ENCODE data around the gene HOXB8.

Gene HOXB8

GRCh38 chr17:48611213-48611612 lies 3.9 kb downstream of the HOXB8 start:
- in situ Hi-C loops (cut with MboI; ENCODE audit: low sequenced_read_pairs) = no loop called here

GRCh38 chr17:48610282-48611211 lies 4.5 kb downstream of the HOXB8 start, which contains the start of gene HOXB7:
HOXB7 (minus strand) TSS chr17:48611017; CDS start chr17:48610918, 99 bp downstream.
- in situ Hi-C loops (cut with MboI; ENCODE audit: low sequenced_read_pairs) = no loop called here

- in situ Hi-C loops (cut with MboI; ENCODE audit: low sequenced_read_pairs) = no loop called here
These were observed 5.3 kb downstream of the HOXB8 start for GRCh38 chr17:48609759-48610281.

- in situ Hi-C loops (cut with MboI; ENCODE audit: low sequenced_read_pairs) = no loop called here
These were observed 6.1 kb downstream of the HOXB8 start for GRCh38 chr17:48609033-48609432.

- in situ Hi-C loops (cut with MboI; ENCODE audit: low sequenced_read_pairs) = no loop called here
These were observed 6.6 kb downstream of the HOXB8 start for GRCh38 chr17:48608494-48608834.

- in situ Hi-C loops (cut with MboI; ENCODE audit: low sequenced_read_pairs) = no loop called here
These were observed 8.0 kb downstream of the HOXB8 start for GRCh38 chr17:48606892-48607614.

- in situ Hi-C loops (cut with MboI; ENCODE audit: low sequenced_read_pairs) = no loop called here
These were observed 8.9 kb downstream of the HOXB8 start for GRCh38 chr17:48605991-48606891.

GRCh38 chr17:48605409-48605919 lies 9.6 kb downstream of the HOXB8 start:
- in situ Hi-C loops (cut with MboI; ENCODE audit: low sequenced_read_pairs) = no loop called here

GRCh38 chr17:48604770-48605329 lies 10.2 kb downstream of the HOXB8 start, which contains the start of gene HOXB6:
HOXB6 (minus strand) TSS chr17:48604986; CDS start chr17:48598150, 6,836 bp downstream.
- in situ Hi-C loops (cut with MboI; ENCODE audit: low sequenced_read_pairs) = no loop called here

- in situ Hi-C loops (cut with MboI; ENCODE audit: low sequenced_read_pairs) = no loop called here
These were observed 10.9 kb downstream of the HOXB8 start for GRCh38 chr17:48603959-48604769.

- in situ Hi-C loops (cut with MboI; ENCODE audit: low sequenced_read_pairs) = no loop called here
These were observed 13.3 kb downstream of the HOXB8 start for GRCh38 chr17:48601539-48602425.

GRCh38 chr17:48601207-48601538 lies 13.9 kb downstream of the HOXB8 start:
- in situ Hi-C loops (cut with MboI; ENCODE audit: low sequenced_read_pairs) = no loop called here

- in situ Hi-C loops (cut with MboI; ENCODE audit: low sequenced_read_pairs) = no loop called here
These were observed 14.6 kb downstream of the HOXB8 start for GRCh38 chr17:48600244-48601098.

- in situ Hi-C loops (cut with MboI; ENCODE audit: low sequenced_read_pairs) = loop anchor here (10.0 kb wide), 1 partner anchor 265 kb away; no protein-coding TSS in a partner anchor
These were observed 15.7 kb downstream of the HOXB8 start for GRCh38 chr17:48599354-48599753.

GRCh38 chr17:48598736-48599135 lies 16.4 kb downstream of the HOXB8 start:
- in situ Hi-C loops (cut with MboI; ENCODE audit: low sequenced_read_pairs) = loop anchor here (10.0 kb wide), 1 partner anchor 264 kb away; no protein-coding TSS in a partner anchor

- in situ Hi-C loops (cut with MboI; ENCODE audit: low sequenced_read_pairs) = loop anchor here (10.0 kb wide), 1 partner anchor 263 kb away; no protein-coding TSS in a partner anchor
These were observed 17.1 kb downstream of the HOXB8 start for GRCh38 chr17:48597778-48598631.
